Spleen (tissue), 7 donors: Measurements from ENCODE around the gene GALR2.

Source experiments
- CTCF ChIP-seq, 11 experiments: fragments of 200-600 bp in 7 of 11; fragments of 450-650 bp in 4 of 11; sonication (generic) in 4 of 11; IDR thresholded peaks in 8 of 11; conservative IDR thresholded peaks in 3 of 11; 1 replicate in 7 of 11; 2 replicates in 4 of 11; pipeline versions ENCODE4 v1.4.0 to v1.8.0; 2016 to 2021; ENCODE audit warnings: antibody characterized with exemption in 11 of 11, inconsistent platforms in 4 of 11, mild to moderate bottlenecking in 1 of 11
- POLR2A ChIP-seq, 3 donors: fragments of 450-650 bp; IDR thresholded peaks; one replicate each; pipeline ENCODE4 v1.5.1; 2017; ENCODE audit warnings: antibody characterized with exemption in 3 of 3, mild to moderate bottlenecking in 1 of 3
- POLR2AphosphoS5 ChIP-seq, 3 donors: sonication (generic); formaldehyde crosslinking; IDR thresholded peaks; one replicate each; pipeline ENCODE4 v1.5.1; 2017; ENCODE audit warnings: antibody characterized with exemption in 3 of 3
- donor health status: DM: no; HTN: no; CAD: no; lungs with moderate emphysema.
- donor health status: DM: no; HTN: no; CAD: no.
- donor health status: DM: no; HTN: no; CAD: no.

- no peak for TF ChIP-seq CTCF (IDR thresholded peaks at IDR 0.05 in 8 of 11, conservative IDR thresholded peaks at IDR 0.05 in 3 of 11)
- TF ChIP-seq POLR2A (IDR thresholded peaks at IDR 0.05): no peak
- TF ChIP-seq POLR2AphosphoS5 (IDR thresholded peaks at IDR 0.05): peak in 2 of 3 donors; percentile 51 to 74
Measured at GRCh38 chr17:76079535-76079955, 5.0 kb downstream of the GALR2 start.
